ENCODE results near the gene CBLN3.

CBLN3 gene

DNA sequence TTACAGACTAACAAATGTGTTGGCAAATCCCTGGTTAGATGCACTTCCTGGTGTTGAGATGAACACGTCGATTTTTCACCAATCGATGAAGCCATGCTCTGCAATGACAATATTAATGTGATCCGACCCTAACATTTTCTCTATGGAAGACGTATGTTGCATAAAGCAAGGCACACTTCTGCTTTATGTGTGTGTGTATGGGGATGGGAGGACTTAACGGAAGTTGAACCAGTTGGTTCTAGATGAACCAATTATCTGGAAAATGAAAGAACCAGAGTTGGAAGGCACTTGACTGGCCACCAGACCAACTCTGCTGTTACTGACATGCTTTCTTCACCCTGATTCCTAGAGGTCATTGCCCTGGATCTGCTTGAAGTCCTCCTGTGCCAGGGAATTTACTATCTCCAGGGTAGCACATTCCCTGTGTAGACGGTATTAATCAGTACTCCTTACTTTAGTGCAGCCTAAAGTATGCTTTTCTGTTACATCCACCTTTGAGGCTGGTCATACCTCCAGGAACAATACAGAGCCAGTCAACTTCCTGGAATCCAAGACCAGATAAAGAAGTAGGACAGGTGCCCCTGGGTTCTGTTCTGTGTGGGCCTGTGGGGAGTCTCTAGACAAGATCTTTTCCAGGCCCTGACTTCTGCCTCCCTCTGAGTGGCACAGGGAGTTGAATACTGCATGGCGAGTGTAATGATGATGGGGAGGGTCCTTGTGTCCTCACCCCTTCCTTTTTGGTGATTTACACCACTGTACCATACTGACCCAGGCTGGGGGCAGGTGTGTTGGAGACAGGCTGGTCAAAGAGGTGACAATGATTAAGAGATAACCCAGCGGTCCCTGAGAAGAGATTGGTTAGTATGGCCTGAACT lies 9.0 kb upstream of the CBLN3 start:
- DNase-seq: no peak

- no peak for DNase-seq
These were observed 8.2 kb upstream of the CBLN3 start for GRCh38 chr14:24437736-24438067.

- DNase-seq: no peak
These were observed 7.7 kb upstream of the CBLN3 start for GRCh38 chr14:24437020-24437735.

DNA sequence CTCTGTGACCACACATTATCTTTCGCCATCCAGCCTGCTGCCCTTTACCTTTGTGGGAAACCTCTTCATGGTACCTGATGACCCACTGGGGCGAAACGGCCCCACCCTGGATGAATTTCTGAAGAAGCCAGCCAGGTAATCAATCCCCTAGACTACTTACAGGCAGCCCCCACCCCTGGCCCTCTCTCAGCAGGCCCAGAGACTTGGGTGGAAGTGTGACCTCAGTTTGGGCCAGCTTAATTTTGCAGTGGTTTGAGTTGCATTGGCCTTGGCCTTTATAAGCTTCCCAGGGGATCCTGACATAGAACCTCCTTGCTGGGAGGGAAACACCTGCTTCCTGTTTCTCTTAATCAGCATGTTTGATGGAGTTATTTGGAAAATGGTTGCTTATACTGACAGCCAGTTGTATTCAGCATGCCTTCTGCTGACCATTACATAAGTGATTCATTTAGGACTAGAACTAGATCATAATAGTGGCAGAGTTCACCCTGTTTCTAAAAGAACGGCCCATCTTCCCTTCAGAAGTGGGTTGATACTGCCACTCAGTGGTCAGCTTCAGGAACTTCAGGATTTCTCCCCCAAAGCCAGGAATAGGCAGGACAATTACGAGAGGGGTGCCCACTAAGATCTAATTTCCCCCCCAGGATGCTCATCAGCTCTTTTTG lies 7.0 kb upstream of the CBLN3 start:
- peak; percentile 68 for DNase-seq

GRCh38 chr14:24435998-24436354 lies 6.5 kb upstream of the CBLN3 start:
- no peak for DNase-seq

DNA sequence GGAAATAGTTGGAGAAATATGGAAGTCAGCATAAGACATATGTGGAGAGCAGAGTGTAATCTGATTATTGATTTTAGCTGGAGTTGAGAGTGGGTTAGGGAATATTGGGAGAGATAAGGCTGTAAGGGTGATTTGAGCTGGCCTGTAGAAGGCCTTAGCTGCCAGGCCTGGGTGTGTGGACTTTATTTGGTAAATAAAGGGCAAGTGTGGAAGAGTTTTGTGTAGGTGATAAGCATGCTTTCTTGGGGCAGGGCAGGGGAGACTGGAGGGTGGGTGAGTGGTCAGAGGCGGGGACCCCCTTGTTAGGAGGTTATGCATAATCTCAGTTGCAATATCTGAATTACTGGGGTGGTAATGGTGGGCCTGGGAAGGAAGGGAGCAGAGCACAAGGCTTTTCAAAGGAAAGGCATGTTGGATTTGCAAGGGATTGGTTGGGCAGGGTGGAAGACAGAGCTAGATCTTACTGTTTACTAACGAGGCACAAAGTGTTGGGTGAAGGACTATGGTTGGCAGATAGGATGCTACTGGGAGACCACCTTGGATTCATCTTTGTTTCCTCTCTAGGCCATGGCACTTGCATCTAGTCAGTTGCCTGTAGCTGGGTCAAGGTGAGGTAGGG lies 5.8 kb upstream of the CBLN3 start:
- no peak for DNase-seq

- DNase-seq: no peak
These were observed 5.2 kb upstream of the CBLN3 start for GRCh38 chr14:24434676-24435075.

GRCh38 chr14:24434036-24434435 lies 4.6 kb upstream of the CBLN3 start:
- DNase-seq: no peak

GRCh38 chr14:24432259-24433131 lies 3.0 kb upstream of the CBLN3 start:
- no peak for DNase-seq

GRCh38 chr14:24431569-24432258 lies 2.2 kb upstream of the CBLN3 start:
- DNase-seq: peak; percentile 83

- no peak for DNase-seq
These were observed 1.5 kb upstream of the CBLN3 start for GRCh38 chr14:24430682-24431568.

- DNase-seq: no peak
These were observed 744 bp upstream of the CBLN3 start for GRCh38 chr14:24430143-24430681.

DNA sequence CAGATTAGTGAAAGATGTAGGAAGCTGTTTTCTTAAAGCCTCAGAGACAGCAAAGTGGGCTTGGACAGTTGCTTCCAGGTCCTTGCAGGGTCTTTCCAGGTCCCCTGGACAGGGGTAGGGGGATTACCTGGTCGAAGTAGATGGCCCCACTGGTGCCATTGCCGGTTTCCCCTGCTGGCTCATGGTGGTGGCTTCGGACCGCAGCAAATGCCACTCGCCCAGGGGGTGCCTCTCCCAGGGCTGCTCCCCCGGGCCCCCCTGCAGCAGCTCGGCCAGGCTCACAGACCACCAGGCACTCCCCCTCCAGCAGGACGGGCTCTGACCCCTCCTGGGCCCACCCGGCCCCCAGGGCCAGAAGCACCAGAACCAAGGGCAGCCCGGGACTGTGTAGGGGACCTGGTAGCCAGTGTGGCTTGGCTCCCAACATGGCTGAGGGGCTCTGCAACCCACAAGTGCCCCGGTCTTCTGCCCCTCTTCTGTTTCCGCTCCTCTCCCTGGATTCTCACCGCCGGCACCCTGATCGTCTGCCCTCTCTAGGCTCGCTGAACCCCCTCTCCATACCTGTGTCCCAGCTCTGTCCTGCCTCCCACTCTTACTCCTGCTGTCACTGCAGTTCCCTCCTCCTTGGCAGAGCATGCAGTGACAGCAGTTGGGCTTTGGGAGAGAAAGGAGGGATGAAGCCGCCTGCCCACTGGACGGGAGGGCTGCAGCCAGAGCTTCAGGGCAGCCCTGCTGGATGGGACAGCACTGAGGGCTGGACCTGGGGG lies 657 bp downstream of the CBLN3 start:
- no peak for DNase-seq

DNA sequence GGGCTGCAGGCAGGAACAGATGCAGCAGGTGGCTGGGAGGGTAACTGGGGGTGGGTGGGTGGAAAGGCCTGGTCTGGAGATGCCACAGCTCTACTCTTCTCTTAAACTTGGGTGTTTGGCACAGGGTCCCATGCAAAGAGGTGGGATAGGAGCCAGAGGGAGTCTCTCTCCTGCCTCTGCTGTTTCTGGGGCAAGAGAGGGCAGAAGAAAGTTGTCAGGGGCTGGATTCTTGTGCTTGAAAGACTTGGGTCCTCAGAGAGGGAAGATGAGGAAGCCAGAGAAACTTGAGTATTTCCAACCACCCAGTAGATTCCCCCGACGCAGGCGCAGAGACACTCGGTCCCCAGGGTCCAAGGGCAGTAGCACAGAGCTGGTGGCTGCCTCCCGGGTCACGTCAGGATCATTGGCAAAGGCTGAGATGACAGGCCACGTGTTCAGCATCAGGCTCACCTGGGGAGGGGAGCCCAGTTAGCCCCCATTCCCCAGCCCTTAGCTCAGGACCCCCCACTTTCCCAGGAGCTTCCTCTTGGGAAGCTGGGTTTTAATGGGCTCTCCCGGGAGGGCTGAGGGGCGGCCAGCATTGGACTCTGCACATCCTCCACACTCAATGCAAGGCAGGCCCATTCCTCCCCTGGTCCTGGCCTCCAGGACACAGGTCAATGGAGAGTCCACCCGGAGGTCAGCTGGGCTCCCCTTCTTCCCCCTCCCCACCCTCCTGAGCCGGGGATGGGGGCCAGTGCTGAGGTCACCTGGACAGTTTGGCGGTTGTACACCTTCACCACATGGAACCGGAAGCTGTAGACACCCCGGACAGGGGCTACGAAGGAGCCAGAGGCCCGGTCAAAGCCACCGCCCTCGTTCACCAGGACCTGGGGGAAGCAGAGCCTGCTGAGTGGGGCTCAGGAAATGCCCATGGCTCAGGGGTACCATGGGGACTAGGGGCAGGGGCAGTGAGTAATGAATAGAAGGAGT lies 1.6 kb downstream of the CBLN3 start:
- DNase-seq: no peak

GRCh38 chr14:24426912-24427536 lies 2.4 kb downstream of the CBLN3 start:
- DNase-seq: no peak

DNA sequence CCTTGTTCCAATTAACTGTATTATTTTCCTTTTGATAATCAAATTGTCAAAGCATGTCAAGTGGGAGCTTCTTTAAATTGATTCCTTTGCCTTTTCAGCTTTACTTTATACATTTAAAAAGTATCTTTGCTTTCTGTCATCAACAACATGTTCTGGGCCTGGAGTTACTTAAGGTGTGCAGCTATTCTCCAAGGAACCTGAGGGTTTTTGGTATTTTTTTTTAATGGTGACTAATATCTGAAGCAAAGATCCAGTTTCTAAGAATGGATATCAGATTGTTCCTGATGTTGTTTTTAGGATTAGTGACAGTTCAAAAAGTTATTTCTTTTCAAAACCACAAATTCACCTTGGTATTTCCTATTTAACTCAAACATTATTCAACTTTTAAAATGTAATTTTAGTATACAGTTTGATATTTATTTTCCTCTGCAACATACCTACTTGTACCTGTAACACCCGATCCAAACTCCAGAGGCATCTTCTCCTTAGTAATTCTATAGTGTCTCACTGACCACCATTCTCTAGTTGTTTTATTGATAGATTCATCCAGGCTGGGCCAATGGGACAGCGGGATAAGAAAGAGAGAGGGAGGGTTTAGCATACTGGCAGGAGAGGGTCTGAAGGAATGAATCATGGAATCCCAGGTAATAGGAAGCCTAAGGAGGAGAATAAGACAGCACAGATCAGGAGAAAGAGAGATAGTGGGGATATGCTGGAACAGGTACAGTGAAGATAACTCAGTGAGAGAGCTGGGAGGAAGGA lies 3.1 kb downstream of the CBLN3 start:
- DNase-seq: no peak

DNA sequence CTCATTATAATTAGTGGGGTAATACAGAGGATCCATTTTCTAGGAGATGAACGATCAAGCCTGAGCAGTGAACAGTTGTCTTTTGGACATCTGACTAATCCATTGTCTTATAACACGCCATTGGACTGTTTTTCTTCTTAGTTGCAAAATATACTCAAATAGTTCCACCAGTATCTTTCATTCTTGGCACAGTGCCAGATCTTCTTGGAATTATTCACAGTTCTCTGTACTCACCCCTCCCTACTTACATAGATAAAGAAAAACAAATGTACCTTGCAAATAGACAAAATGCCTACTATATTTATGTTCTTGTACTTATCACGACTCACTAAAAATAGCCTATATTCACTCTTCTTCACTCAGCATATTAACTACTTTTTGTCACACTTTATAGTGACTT lies 3.8 kb downstream of the CBLN3 start:
- DNase-seq: no peak
